A549 (cell line): Measurements from ENCODE around the gene CARD19. TPM values are rescaled to one million over a fixed set of nuclear protein-coding genes. Genes with fewer than 3 reads are reported as not detected.

ENCODE experiments used
- ATAC-seq, 2 experiments: fragments of 200-7000 bp in 1 of 2; fragments of >200 bp in 1 of 2; cut with Nextera tagmentation in 1 of 2; cut with Tn5 transposase in 1 of 2; 3 replicates each; pipeline versions ENCODE4 v1.8.0 to v1.9.1; 2018 to 2020; ENCODE audit warnings: mild to moderate bottlenecking in 1 of 2, moderate library complexity in 1 of 2
- CTCF ChIA-PET: fragments of 300-600 bp; sonication (Branson Sonifier 250); formaldehyde crosslinking; extraction: SDS; loops from one replicate; lab custom pipeline; 2021; ENCODE audit warnings: antibody characterized with exemption, inconsistent platforms; lab: Yijun Ruan, JAX
- POLR2A ChIA-PET: fragments of 350-600 bp; formaldehyde crosslinking; extraction: SDS; loops from one replicate; lab custom pipeline; 2021; ENCODE audit warnings: antibody characterized with exemption, inconsistent platforms; lab: Yijun Ruan, JAX
- DNase-seq, 2 experiments: peaks; one replicate each; pipeline versions ENCODE4 v3.0.0 to v3.0.0-alpha.2; 2011 to 2016; ENCODE audit warnings: low read depth in 1 of 2, low spot score in 1 of 2
- FAIRE-seq: peaks from 2 replicates; lab custom pipeline; 2011; peaks lifted over from hg19 to GRCh38; lab: Jason Lieb, UNC
- H3K27ac ChIP-seq, 2 experiments: fragments of >200 bp; sonication (Bioruptor Twin); formaldehyde crosslinking; 3 replicates each; pipeline ENCODE4 v1.5.1; 2016 to 2017
- H3K4me1 ChIP-seq: fragments of >200 bp; sonication (Bioruptor Twin); formaldehyde crosslinking; 3 replicates; pipeline ENCODE4 v1.6.1; 2016
- H3K4me2 ChIP-seq: fragments of >200 bp; sonication (Bioruptor Twin); formaldehyde crosslinking; 3 replicates; pipeline ENCODE4 v1.6.1; 2016
- H3K4me3 ChIP-seq: fragments of >200 bp; sonication (Bioruptor Twin); formaldehyde crosslinking; 3 replicates; pipeline ENCODE4 v1.5.1; 2016
- H3K9me3 ChIP-seq: fragments of >200 bp; sonication (Bioruptor Twin); formaldehyde crosslinking; 3 replicates; pipeline ENCODE4 v1.6.1; 2016
- BCL3 ChIP-seq: fragments of >200 bp; sonication (Bioruptor Twin); formaldehyde crosslinking; IDR thresholded peaks from 3 replicates; pipeline ENCODE4 v1.6.1; 2016
- CHD2 ChIP-seq: fragments of 150-350 bp; IDR thresholded peaks from 2 replicates; pipeline ENCODE4 v1.6.1; 2014; ENCODE audit warnings: low read length; ENCODE audit not compliant: partially characterized antibody
- EP300 ChIP-seq, 2 experiments: fragments of >200 bp; sonication (Bioruptor Twin); formaldehyde crosslinking; IDR thresholded peaks; 2 replicates in 1 of 2; 3 replicates in 1 of 2; pipeline ENCODE4 v1.6.1; 2016 to 2017
- FOSL2 ChIP-seq, 2 experiments: fragments of 450-650 bp in 1 of 2; fragments of >200 bp in 1 of 2; sonication (Bioruptor Twin) in 1 of 2; formaldehyde crosslinking; IDR thresholded peaks; 2 replicates each; pipeline versions ENCODE4 v1.5.0 to v1.6.1; 2016 to 2020; ENCODE audit warnings: mild to moderate bottlenecking in 1 of 2, moderate library complexity in 1 of 2
- FOXS1 ChIP-seq: fragments of 250-450 bp; sonication (Bioruptor Pico); IDR thresholded peaks from 2 replicates; pipeline ENCODE4 v1.5.0; 2020; ENCODE audit warnings: mild to moderate bottlenecking, moderate library complexity
- HMGXB4 ChIP-seq: fragments of 250-450 bp; sonication (Bioruptor Pico); IDR thresholded peaks from 2 replicates; pipeline ENCODE4 v1.5.0; 2021; ENCODE audit warnings: mild to moderate bottlenecking, moderate library complexity, borderline replicate concordance
- HOXB5 ChIP-seq: fragments of 250-450 bp; sonication (Bioruptor Pico); IDR thresholded peaks from 2 replicates; pipeline ENCODE4 v1.5.0; 2020; ENCODE audit warnings: mild to moderate bottlenecking, moderate library complexity
- JUN ChIP-seq, 2 experiments: fragments of >200 bp; sonication (Bioruptor Twin); formaldehyde crosslinking; IDR thresholded peaks; 2 replicates in 1 of 2; 3 replicates in 1 of 2; pipeline ENCODE4 v1.6.1; 2016 to 2017
- JUNB ChIP-seq: fragments of >200 bp; sonication (Bioruptor Twin); formaldehyde crosslinking; IDR thresholded peaks from 2 replicates; pipeline ENCODE4 v1.6.1; 2016
- MAFK ChIP-seq: fragments of 450-650 bp; IDR thresholded peaks from 2 replicates; pipeline ENCODE4 v1.6.1; 2014; ENCODE audit not compliant: partially characterized antibody
- MYC ChIP-seq: IDR thresholded peaks from 2 replicates; pipeline ENCODE4 v1.6.1; 2012; ENCODE audit warnings: mild to moderate bottlenecking, inconsistent platforms, low read length, improper control_type of control experiment, borderline replicate concordance
- NFE2L2 ChIP-seq: fragments of 150-350 bp; conservative IDR thresholded peaks from 2 replicates; pipeline ENCODE4 v1.6.1; 2014; ENCODE audit warnings: low read length
- PHF8 ChIP-seq: fragments of 200-600 bp; sonication (generic); IDR thresholded peaks from 2 replicates; pipeline ENCODE4 v1.6.1; 2016; ENCODE audit warnings: low read depth, mild to moderate bottlenecking, antibody characterized with exemption, moderate library complexity, borderline replicate concordance
- POLR2A ChIP-seq: IDR thresholded peaks from 2 replicates; pipeline ENCODE4 v1.6.1; 2012; ENCODE audit warnings: mild to moderate bottlenecking, low read length
- RAD21 ChIP-seq, 2 experiments: fragments of >200 bp in 1 of 2; sonication (Bioruptor Twin) in 1 of 2; formaldehyde crosslinking in 1 of 2; IDR thresholded peaks in 1 of 2; conservative IDR thresholded peaks in 1 of 2; 2 replicates in 1 of 2; 3 replicates in 1 of 2; pipeline ENCODE4 v1.6.1; 2012 to 2018; ENCODE audit warnings: inconsistent platforms in 1 of 2
- REST ChIP-seq: fragments of 200-600 bp; sonication (generic); IDR thresholded peaks from 2 replicates; pipeline ENCODE4 v1.6.1; 2016; ENCODE audit warnings: antibody characterized with exemption, mild to moderate bottlenecking, moderate library complexity
- SMC3 ChIP-seq: fragments of >200 bp; sonication (Bioruptor Twin); formaldehyde crosslinking; IDR thresholded peaks from 3 replicates; pipeline ENCODE4 v1.6.1; 2018; ENCODE audit warnings: inconsistent platforms
- SREBF2 ChIP-seq: fragments of 450-650 bp; IDR thresholded peaks from 2 replicates; pipeline ENCODE4 v1.6.1; 2014; ENCODE audit warnings: mild to moderate bottlenecking, moderate library complexity
- ZC3H11A ChIP-seq: fragments of 450-650 bp; IDR thresholded peaks from 2 replicates; pipeline ENCODE4 v1.6.1; 2014; ENCODE audit warnings: antibody characterized with exemption, mild to moderate bottlenecking
- ZSCAN20 ChIP-seq: fragments of 250-450 bp; sonication (Bioruptor Pico); IDR thresholded peaks from 2 replicates; pipeline ENCODE4 v1.8.0; 2022; ENCODE audit warnings: mild to moderate bottlenecking, moderate library complexity
- WGBS: methylation state at CpG from one replicate; pipeline ENCODE4 v1.1.6; 2017; ENCODE audit errors: missing lambda C conversion rate; 5-methylcytosine and 5-hydroxymethylcytosine counted together
- polyA plus RNA-seq, 4 experiments: library from polyadenylated mRNA; depleted of rRNA in 3 of 4; stranded (reverse); fragments of >200 nt; fragmentation: RNase III in 1 of 4; extraction: RNeasy Plus Mini Kit Qiagen cat#74134 plus additional on column Dnase treatment in 1 of 4; gene quantifications; 2 replicates in 3 of 4; 3 replicates in 1 of 4; pipeline ENCODE4 v1.2.3, GENCODE V29; 2011 to 2017

Gene CARD19
- polyA plus RNA-seq, 2 of the 4 experiments (the other 2 are of a cell fraction), result 27.6 to 30.3 TPM

GRCh38 chr9:93057042-93057702 lies 38.8 kb upstream of the CARD19 start (continued):
- TF ChIP-seq PHF8, result no peak
- TF ChIP-seq FOSL2 (IDR thresholded peaks at IDR 0.05), result no peak
- no peak for TF ChIP-seq FOSL2 (CRISPR knock-in tag; IDR thresholded peaks at IDR 0.05)
- TF ChIP-seq JUN (IDR thresholded peaks at IDR 0.05), result no peak
- no peak for TF ChIP-seq HOXB5

- ATAC-seq, result no peak
- 84% methylated on average over 12 of the region's 14 CpGs for WGBS
- FAIRE-seq, result no peak
- TF ChIP-seq REST (no peak), SMC3 (no peak), ZC3H11A (no peak), NFE2L2 (no peak), ZSCAN20 (no peak), MYC (no peak), POLR2A (no peak), MAFK (no peak), EP300 (IDR thresholded peaks at IDR 0.05) (no peak), CHD2 (no peak)
- Histone ChIP-seq H3K4me1 (peaks cover 18% of the 10 kb centered on the region), H3K27ac (peak overlapping the region; percentile 40 to 75; a peak in 2 of 6 replicates), H3K4me2 (peak overlapping the region; percentile 91; the same call in 2 of the 3 replicates), H3K4me3 (no peak overlapping the region; the same call in 2 of the 3 replicates), H3K9me3 (no peaks in the 10 kb centered on the region)
- ChIA-PET POLR2A (no interaction called here), CTCF (no interaction called here)
- DNase-seq, result no peak
Measured at GRCh38 chr9:93057703-93058354, 38.2 kb upstream of the CARD19 start.

- Histone ChIP-seq H3K4me2 (peak within 1 kb of the TSS; percentile 91), H3K4me3 (peak within 1 kb of the TSS; percentile 52), H3K9me3 (no peaks in the 10 kb centered on the region), H3K27ac (peak within 1 kb of the TSS; percentile 40 to 75; a peak in 5 of 6 replicates), H3K4me1 (peaks cover 18% of the 10 kb centered on the region)
- FAIRE-seq (no peak), ATAC-seq (peak; percentile 15 to 58; a peak in 4 of 6 replicates), DNase-seq (peak in 1 of 2 experiments; percentile 24)
- 39% methylated on average over 9 of the region's 55 CpGs for WGBS
- POLR2A ChIA-PET, result no interaction called here
- CTCF ChIA-PET, result no interaction called here
- TF ChIP-seq JUNB (no peak), MAFK (no peak), SREBF2 (no peak), HMGXB4 (CRISPR knock-in tag) (no peak), FOXS1 (no peak), RAD21 (conservative IDR thresholded peaks at IDR 0.05 in 1 of 2, IDR thresholded peaks at IDR 0.05 in 1 of 2) (no peak), POLR2A (no peak), MYC (no peak), BCL3 (no peak)
Measured at GRCh38 chr9:93058355-93059010, 37.5 kb upstream of the CARD19 start, which contains the start of gene SUSD3. Gene SUSD3, plus strand, starts transcription at chr9:93058701. Its CDS starts 42 bp downstream, at chr9:93058743.
